Measurements from ENCODE around the gene IL23R.

Gene IL23R

DNA sequence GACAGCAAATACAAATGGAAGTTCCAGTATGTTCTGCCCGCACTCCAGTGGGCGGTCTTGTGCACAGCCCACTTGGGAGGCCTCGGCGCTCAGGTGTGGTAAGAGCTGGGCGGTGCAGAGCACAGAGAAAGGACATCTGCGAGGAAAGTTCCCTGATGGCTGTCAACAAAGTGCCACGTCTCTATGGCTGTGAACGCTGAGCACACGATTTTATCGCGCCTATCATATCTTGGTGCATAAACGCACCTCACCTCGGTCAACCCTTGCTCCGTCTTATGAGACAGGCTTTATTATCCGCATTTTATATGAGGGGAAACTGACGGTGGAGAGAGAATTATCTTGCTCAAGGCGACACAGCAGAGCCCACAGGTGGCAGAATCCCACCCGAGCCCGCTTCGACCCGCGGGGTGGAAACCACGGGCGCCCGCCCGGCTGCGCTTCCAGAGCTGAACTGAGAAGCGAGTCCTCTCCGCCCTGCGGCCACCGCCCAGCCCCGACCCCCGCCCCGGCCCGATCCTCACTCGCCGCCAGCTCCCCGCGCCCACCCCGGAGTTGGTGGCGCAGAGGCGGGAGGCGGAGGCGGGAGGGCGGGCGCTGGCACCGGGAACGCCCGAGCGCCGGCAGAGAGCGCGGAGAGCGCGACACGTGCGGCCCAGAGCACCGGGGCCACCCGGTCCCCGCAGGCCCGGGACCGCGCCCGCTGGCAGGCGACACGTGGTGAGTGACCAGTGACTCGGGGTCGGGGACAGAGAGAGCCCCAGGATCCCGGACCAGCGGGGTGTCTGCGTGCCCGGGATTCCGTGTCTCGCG is 141.2 kb downstream of the IL23R start, which contains the start of gene IL12RB2:
TSS of gene IL12RB2 (plus strand) at position 623 of the 810 bp plus-strand sequence. CDS start 12,496 bp downstream, outside the sequence.
- peak; percentile 32 for DNase-seq

DNA sequence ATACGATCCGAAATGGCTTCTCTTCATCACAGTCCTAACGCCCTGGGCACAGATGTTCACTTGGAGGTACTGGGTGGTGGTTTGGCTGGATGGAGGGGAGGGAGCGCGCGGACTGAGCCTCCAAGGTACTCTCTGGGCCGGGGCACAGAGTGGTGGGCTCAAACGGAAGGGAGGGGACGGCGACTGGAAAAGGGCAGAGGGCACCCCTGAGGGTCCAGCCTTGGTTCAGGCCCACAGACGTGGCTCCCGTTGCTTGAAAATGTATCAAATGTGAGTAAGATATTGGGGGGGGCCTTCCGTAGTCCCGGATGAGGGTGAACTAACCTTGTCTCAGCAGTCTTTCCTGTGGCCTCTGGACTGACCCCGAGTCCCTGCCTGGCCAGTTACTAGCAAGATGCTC is 141.9 kb downstream of the IL23R start:
- DNase-seq: no peak
